CD4-positive, alpha-beta T cell treated with Interleukin-17A for 1 hour (primary cell): ENCODE measurements around the gene CAMSAP1.
A peak's percentile ranks its signal among the peaks of the same experiment; 100 is the strongest.
"Not testable (repeated sequence)": the region's sequence is repeated elsewhere in the genome, so short reads cannot be mapped to it uniquely, and the experiment has no call there.

ENCODE experiments used
- DNase-seq: peaks from one replicate; pipeline ENCODE4 v3.0.0-alpha.2; 2020

The CAMSAP1 gene

GRCh38 chr9:135907431-135908092, at the start of gene CAMSAP1:
CAMSAP1 (minus strand) TSS chr9:135907546; CDS start chr9:135907159, 387 bp downstream.
- peak; percentile 95 for DNase-seq

- no peak for DNase-seq
These were observed 49.4 kb upstream of the CAMSAP1 start for GRCh38 chr9:135956802-135957174.

- no peak for DNase-seq
These were observed 48.8 kb upstream of the CAMSAP1 start for GRCh38 chr9:135955934-135956801.

GRCh38 chr9:135952664-135953206, 45.4 kb upstream of the CAMSAP1 start:
- no peak for DNase-seq

- DNase-seq: no peak
These were observed 44.7 kb upstream of the CAMSAP1 start for GRCh38 chr9:135951889-135952663.

GRCh38 chr9:135951310-135951709, 44.0 kb upstream of the CAMSAP1 start:
- DNase-seq: not testable (repeated sequence)

GRCh38 chr9:135950841-135951240, 43.5 kb upstream of the CAMSAP1 start:
- not testable (repeated sequence) for DNase-seq

- no peak for DNase-seq
These were observed 42.9 kb upstream of the CAMSAP1 start for GRCh38 chr9:135950135-135950682.

GRCh38 chr9:135949501-135950134, 42.3 kb upstream of the CAMSAP1 start:
- no peak for DNase-seq

GRCh38 chr9:135948968-135949367, 41.6 kb upstream of the CAMSAP1 start:
- no peak for DNase-seq

GRCh38 chr9:135948446-135948845, 41.1 kb upstream of the CAMSAP1 start:
- DNase-seq: no peak

GRCh38 chr9:135947582-135947981, 40.2 kb upstream of the CAMSAP1 start:
- DNase-seq: no peak

GRCh38 chr9:135947105-135947504, 39.8 kb upstream of the CAMSAP1 start:
- DNase-seq: not testable (repeated sequence)

GRCh38 chr9:135946392-135946994, 39.1 kb upstream of the CAMSAP1 start:
- DNase-seq: no peak

GRCh38 chr9:135945969-135946368, 38.6 kb upstream of the CAMSAP1 start:
- DNase-seq: no peak

GRCh38 chr9:135944444-135945252, 37.3 kb upstream of the CAMSAP1 start:
- no peak for DNase-seq

- not testable (repeated sequence) for DNase-seq
These were observed 36.3 kb upstream of the CAMSAP1 start for GRCh38 chr9:135943604-135944003.

GRCh38 chr9:135941288-135941995, 34.1 kb upstream of the CAMSAP1 start:
- DNase-seq: no peak

- DNase-seq: peak; percentile 69
These were observed 32.3 kb upstream of the CAMSAP1 start for GRCh38 chr9:135939351-135940265.
